Measurements from ENCODE around the gene MVB12A.

Gene MVB12A

DNA sequence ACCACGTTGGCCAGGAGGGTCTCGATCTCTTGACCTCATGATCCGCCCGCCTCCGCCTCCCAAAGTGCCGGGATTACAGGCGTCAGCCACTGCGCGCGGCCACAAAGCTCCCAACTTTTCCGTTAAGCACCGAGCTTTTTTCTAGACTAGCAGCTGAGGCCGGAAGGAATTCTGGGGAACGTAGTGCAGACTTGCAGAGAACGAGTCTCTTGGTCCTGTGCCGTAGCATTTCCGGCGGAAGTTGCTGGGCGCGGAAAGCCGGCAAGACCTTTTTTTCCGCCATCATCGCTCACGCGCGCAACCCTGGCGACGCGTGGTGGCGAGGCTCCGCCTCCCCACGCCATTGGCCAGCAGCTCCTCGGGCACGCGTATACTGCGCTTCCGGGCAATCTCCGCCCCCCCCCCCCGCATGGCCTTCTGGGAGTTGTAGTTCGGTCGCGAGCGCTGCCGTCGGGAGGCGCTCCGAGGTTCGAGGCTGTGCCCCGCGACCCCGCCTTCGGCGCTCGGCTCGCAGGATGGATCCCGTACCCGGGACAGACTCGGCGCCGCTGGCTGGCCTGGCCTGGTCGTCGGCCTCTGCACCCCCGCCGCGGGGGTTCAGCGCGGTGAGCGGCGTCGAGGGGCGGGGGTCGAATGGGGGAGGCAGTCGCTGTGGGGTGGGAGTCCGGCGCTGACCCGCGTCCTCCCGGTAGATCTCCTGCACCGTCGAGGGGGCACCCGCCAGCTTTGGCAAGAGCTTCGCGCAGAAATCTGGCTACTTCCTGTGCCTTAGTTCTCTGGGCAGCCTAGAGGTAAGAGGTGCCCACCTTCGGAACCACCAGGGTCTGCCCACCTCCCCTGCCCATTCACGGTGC lies at the start of gene MVB12A:
Gene MVB12A (plus strand): TSS at position 427 of the 854 bp plus-strand sequence. CDS start 89 bp downstream, at position 516.
- no peak for TF ChIP-seq ZFX (IDR thresholded peaks at IDR 0.05; ENCODE audit: borderline replicate concordance)
- TF ChIP-seq, protein P1, sequence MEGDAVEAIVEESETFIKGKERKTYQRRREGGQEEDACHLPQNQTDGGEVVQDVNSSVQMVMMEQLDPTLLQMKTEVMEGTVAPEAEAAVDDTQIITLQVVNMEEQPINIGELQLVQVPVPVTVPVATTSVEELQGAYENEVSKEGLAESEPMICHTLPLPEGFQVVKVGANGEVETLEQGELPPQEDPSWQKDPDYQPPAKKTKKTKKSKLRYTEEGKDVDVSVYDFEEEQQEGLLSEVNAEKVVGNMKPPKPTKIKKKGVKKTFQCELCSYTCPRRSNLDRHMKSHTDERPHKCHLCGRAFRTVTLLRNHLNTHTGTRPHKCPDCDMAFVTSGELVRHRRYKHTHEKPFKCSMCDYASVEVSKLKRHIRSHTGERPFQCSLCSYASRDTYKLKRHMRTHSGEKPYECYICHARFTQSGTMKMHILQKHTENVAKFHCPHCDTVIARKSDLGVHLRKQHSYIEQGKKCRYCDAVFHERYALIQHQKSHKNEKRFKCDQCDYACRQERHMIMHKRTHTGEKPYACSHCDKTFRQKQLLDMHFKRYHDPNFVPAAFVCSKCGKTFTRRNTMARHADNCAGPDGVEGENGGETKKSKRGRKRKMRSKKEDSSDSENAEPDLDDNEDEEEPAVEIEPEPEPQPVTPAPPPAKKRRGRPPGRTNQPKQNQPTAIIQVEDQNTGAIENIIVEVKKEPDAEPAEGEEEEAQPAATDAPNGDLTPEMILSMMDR (IDR thresholded peaks at IDR 0.05), result no peak
- H3K27ac ChIP-seq, result peak within 1 kb of the TSS; percentile 83

DNA sequence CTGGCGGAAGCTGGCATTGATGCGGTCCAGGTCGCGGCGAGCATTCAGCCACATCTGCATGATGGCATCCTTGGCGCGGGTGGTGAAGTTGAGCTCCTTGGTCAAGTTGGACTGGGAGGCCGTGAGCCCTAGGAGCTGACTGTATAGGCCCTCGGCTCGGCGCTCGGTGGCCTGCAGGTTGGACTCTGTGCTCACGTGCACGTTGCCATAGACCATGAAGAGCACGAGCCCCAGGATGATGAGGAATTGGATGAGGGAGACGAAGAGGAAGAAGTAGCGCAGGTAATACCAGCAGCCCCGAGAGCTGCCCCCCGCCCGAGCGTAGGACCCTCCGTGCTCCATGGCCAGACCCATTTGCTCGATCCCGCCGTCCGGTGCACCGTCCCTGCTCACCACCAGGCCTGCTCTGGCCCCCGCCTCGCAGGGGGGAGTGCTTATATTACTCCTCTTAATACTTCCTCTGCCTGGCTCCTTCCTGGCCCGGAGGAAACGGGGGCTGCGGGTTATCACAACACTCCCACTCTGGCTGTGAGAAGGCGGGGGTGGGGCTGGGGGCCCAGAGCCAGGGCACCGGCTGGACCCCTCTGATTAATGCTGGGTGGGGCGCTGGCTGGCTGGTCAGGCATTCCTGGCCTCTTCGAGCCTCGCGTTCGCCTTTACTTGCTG lies 42.8 kb upstream of the MVB12A start, which contains the start of gene PLVAP:
Gene PLVAP (minus strand): TSS at position 408 of the 666 bp plus-strand sequence. CDS start 54 bp downstream, at position 354.
- TF ChIP-seq, protein P1 (IDR thresholded peaks at IDR 0.05), result no peak
- no peak for TF ChIP-seq ZFX (IDR thresholded peaks at IDR 0.05; ENCODE audit: borderline replicate concordance)
- H3K27ac ChIP-seq, result no peak within 1 kb of the TSS

DNA sequence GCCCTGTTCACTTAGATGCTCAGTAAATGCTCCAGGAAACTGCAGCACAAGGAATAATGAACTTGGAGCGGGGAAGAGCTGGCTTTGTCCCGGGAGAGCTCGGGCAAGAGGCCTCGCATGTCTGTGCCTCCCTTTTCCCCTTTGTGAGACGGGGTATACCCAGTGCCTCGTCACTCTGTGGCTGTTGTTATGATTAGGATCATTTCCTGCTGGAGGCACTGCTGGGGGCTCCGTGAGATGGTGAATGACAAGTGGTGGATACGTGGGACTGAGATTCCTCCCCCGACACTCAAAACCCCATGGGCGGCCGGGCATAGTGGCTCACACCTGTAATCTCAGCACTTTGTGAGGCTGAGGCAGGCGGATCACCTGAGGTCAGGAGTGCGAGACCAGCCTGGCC lies 41.6 kb upstream of the MVB12A start:
- no peak overlapping the region for H3K27ac ChIP-seq
- no peak for TF ChIP-seq ZFX (IDR thresholded peaks at IDR 0.05; ENCODE audit: borderline replicate concordance)
- TF ChIP-seq, protein P1 (IDR thresholded peaks at IDR 0.05), result no peak

DNA sequence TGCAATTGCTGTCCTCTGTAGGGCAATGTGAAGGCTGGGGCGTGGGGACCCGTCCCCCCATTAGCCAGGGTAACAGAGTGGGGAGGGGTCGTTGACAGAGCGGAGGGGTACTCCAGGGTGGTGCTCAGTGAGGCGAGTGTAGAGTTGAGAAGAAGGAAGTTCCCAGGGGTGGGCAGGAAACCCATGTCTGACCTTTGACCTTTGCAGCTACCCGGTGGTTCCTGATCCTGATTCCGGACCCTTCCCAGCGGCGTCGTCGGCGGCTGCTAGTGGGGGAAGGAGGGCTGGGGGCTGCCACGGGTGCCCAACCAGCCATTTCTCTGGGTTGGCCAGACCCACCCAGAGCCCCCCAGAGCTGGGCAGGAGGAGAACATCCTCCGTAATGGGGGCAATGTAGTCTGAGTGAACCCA lies 40.6 kb upstream of the MVB12A start:
- no peak overlapping the region for H3K27ac ChIP-seq
- TF ChIP-seq ZFX (IDR thresholded peaks at IDR 0.05; ENCODE audit: borderline replicate concordance), result no peak
- TF ChIP-seq, protein P1 (IDR thresholded peaks at IDR 0.05), result no peak

DNA sequence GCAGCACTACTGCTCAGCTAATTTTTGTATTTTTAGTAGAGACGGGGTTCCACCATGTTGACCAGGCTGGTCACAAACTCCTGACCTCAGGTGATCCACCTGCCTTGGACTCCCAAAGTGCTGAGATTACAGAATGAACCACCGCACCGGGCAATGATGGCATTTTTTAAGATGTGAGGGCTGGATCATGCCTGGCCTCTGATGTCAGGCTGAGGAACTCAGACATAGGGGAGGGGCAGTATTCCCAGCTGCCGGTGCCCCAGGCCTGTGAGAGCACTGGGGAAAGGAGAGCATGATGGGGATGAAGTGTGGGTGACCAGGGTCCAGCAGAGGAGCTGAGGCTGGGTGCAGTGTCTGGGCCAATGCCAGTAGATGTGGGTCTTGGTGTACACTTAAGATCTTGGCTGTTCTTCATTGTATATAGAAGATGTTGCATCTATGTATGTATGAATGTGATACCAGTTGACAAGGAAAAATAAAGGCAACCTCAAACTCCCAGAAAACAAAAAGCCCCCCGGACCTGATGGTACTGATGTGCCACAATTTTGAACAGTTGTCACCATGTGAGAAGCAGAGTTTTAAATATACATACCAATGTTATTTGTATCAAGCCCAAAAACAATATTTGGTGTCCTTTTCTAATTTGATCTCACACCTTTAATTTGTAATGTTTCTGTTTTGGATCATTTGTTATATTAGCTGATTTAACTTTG lies 39.3 kb upstream of the MVB12A start:
- H3K27ac ChIP-seq, result no peak overlapping the region
- TF ChIP-seq, protein P1 (IDR thresholded peaks at IDR 0.05), result no peak

DNA sequence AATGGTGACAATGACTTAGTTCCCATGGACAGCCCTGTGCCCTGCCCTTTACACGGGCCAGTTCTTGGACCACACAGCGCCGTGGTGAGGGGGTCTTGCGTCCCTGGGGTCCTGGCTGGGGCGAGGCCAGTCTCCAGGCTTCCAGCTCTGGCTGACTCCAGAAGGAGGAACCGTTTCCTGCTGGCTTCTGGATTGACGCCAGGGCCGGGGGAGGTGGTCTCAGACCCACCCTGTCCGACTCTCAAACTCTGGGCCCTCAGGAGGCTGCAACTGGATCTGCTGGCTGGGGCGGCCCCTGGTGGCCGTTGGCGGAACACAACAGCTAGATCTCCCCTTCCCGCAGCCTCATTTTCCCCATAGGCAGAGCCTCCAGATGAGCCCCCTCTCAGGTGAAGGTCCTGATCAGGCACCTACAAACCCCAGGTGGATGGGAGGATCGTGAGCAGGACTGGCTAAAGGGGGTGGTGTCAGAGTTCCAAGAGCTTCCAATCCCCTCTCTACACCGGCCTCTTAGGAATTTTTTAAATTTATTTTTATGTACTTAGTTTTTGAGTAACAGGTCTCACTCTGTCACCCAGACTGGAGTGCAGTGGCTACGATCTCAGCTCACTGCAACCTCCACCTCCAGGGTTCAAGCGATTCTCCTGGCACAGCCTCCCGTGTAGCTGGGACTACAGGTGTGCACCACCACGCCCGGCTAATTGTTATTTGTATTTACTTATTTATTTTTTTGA lies 33.8 kb upstream of the MVB12A start:
- H3K27ac ChIP-seq, result no peak overlapping the region
- no peak for TF ChIP-seq ZFX (IDR thresholded peaks at IDR 0.05; ENCODE audit: borderline replicate concordance)
- TF ChIP-seq, protein P1 (IDR thresholded peaks at IDR 0.05), result peak; percentile 96

Data from 22Rv1 (cell line).